GM12878 (cell line): ENCODE measurements around the gene SPATA22.

Experiments used
- EZH2 ChIP-seq: IDR thresholded peaks from 2 replicates; pipeline ENCODE4 v1.6.1; 2012; ENCODE audit warnings: low read depth, mild to moderate bottlenecking, control low read depth, inconsistent platforms, low read length, borderline replicate concordance; ENCODE audit not compliant: control insufficient read depth
- MEF2A ChIP-seq: IDR thresholded peaks from 2 replicates; pipeline ENCODE4 v1.6.1; 2011; ENCODE audit warnings: low read depth, mild to moderate bottlenecking, low read length, moderate library complexity; ENCODE audit not compliant: insufficient read depth
- MYC ChIP-seq: IDR thresholded peaks from 2 replicates; pipeline ENCODE4 v1.6.1; 2011; ENCODE audit warnings: mild to moderate bottlenecking, low read length, moderate library complexity, inconsistent platforms; ENCODE audit not compliant: insufficient read depth, insufficient replicate concordance, insufficient read length, severe bottlenecking
- POLR2AphosphoS5 ChIP-seq: IDR thresholded peaks from 2 replicates; pipeline ENCODE4 v1.6.1; 2011; ENCODE audit warnings: mild to moderate bottlenecking, low read length, inconsistent platforms
- TF ChIP-seq, protein P1 (sequence below), 3 experiments: IDR thresholded peaks in 2 of 3; conservative IDR thresholded peaks in 1 of 3; 2 replicates each; pipeline ENCODE4 v1.5.1; 2011; ENCODE audit warnings: low read depth in 3 of 3, low read length in 3 of 3, mild to moderate bottlenecking in 3 of 3, control low read depth in 2 of 3, moderate library complexity in 2 of 3, inconsistent platforms in 1 of 3, mixed read lengths in 1 of 3; ENCODE audit not compliant: control insufficient read depth in 2 of 3, insufficient read depth in 1 of 3; ENCODE audit errors: extremely low read depth in 1 of 3

DNA sequence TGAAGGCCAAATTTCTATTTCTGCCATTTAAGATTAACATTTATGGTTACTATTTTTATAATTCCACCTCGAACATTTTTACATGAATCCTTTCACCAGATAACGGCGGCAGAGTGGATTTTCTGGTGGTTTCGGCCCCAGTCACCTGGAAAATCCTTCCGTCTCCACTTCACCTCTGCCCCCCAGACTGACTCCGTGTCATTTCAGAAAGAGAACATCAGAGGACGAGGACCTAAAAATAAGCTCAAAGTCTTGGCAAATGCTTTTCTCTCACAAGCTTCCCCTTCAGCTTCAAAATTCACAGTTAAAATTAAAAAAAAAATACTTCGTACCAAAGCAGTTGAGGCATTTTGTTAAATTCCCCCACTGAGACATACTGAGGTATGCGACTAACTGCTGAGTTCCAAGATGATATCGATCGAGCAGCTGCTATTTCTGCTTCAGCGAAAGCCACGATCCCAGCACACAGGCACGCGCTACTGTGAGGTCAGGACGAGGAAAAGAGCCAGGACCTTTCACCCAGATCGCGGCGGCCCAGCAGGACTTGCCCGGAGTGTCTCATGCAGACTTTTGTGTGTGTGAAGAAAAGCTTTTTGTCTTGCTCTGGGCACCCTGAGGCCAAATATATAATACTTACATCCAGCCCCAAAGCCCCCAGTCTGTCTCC, 41.0 kb upstream of the SPATA22 start:
- TF ChIP-seq EZH2 (no peak), MEF2A (no peak), POLR2AphosphoS5 (no peak), MYC (no peak)
- TF ChIP-seq, protein P1, sequence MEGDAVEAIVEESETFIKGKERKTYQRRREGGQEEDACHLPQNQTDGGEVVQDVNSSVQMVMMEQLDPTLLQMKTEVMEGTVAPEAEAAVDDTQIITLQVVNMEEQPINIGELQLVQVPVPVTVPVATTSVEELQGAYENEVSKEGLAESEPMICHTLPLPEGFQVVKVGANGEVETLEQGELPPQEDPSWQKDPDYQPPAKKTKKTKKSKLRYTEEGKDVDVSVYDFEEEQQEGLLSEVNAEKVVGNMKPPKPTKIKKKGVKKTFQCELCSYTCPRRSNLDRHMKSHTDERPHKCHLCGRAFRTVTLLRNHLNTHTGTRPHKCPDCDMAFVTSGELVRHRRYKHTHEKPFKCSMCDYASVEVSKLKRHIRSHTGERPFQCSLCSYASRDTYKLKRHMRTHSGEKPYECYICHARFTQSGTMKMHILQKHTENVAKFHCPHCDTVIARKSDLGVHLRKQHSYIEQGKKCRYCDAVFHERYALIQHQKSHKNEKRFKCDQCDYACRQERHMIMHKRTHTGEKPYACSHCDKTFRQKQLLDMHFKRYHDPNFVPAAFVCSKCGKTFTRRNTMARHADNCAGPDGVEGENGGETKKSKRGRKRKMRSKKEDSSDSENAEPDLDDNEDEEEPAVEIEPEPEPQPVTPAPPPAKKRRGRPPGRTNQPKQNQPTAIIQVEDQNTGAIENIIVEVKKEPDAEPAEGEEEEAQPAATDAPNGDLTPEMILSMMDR (IDR thresholded peaks at IDR 0.05 in 2 of 3, conservative IDR thresholded peaks at IDR 0.05 in 1 of 3; ENCODE audit: control insufficient read depth in 2 of 3, extremely low read depth in 1 of 3, insufficient read depth in 1 of 3, low read depth in 3 of 3, low read length in 3 of 3), result no peak
